T-helper 2 cell (primary cell): Measurements from ENCODE around the gene GANAB.
A peak's percentile ranks its signal among the peaks of the same experiment; 100 is the strongest.
"Not testable (repeated sequence)": the region's sequence is repeated elsewhere in the genome, so short reads cannot be mapped to it uniquely, and the experiment has no call there.

ENCODE experiments used
- DNase-seq, 5 experiments: peaks; one replicate each; pipeline versions ENCODE4 v3.0.0 to v3.0.0-alpha.2; 2012 to 2022

The GANAB gene

DNA sequence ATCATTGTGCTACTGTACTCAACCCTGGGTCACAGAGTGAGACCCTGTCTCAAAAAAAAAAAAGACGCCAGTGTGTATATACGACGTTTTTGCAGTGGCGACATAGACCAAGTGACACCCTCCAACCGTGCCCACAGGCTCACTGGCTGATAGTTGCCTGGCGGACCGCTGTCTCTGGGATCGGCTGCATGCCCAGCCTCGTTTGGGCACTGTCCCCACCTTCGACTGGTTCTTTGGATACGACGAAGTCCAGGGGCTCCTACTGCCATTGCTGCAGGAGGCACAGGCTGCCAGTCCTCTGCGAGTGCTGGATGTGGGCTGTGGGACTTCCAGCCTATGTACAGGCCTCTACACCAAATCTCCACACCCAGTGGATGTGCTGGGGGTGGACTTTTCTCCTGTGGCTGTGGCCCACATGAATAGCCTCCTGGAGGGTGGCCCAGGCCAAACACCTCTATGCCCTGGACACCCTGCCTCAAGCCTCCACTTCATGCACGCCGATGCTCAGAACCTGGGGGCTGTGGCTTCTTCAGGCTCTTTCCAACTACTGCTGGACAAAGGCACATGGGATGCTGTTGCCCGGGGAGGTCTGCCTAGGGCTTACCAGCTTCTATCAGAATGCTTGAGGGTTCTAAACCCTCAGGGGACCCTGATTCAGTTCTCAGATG lies 20.0 kb upstream of the GANAB start:
- DNase-seq, result peak in 1 of 5 experiments; percentile 37

- peak; percentile 21 to 78 (median 54) for DNase-seq
These were observed 19.3 kb upstream of the GANAB start for GRCh38 chr11:62665599-62666258.

DNA sequence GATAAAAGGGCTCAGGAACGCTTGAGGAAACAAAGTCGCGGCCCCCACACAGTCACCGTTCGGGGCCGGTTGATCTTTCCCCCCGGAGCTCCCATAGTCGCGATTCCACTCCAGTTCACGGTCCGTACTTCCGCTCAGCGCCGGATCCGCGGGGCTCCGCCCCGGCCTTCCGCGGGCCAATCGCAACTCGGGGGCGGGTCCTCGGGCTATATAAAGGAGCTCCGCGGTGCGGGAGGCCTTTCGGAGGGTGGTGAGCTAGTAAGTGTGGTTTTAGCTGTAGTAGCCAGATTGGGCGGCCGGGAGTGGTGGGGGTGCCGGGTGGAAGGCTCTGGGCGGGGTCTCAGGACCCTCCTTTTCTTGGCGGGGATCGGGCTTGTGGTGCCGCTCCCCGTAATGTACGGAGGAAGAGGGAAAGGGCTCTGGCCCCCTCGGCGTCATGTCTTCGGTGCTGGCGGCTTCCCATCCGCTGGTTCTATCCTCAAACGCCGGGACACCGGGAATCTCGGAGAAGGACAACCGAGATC lies 18.7 kb upstream of the GANAB start, which contains the start of the genes C11orf98 and CSKMT:
Gene C11orf98, minus strand, starts transcription at position 136 of the 524 bp plus-strand sequence. Its CDS starts 41 bp downstream, at position 95.
Gene CSKMT, plus strand, starts transcription at position 238 of the 524 bp plus-strand sequence. CDS start 568 bp downstream, outside the sequence.
- peak; percentile 88 to 94 (median 93) for DNase-seq

DNA sequence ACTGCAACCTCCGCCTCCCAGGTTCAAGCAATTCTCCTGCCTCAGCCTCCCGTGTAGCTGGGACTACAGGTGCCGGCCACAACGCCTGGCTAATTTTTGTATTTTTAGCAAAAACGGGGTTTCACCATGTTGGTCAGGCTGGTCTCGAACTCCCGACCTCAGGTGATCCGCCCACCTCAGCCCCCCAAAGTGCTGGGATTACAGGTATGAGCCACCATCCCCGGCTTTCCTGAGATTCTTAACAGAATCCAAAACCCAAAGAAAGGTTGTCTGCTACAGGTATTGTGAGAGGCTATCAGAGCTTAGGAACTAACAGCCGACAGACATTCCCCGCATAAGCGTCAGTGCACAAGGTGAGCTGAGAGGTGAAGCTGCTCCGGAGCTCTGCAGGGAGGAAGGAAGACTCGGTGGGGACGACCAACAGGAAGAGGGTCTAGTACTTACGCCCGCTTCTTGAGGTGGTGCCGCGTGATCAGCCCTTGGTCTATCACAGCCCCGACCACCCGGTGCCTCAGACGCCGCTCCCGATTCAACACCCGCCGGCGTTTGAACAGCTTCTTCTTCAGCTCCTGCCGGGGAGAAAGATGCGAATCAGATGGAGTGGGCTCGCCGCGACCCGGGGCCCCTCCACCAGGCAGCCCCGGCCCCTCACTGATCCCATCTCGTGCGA lies 18.1 kb upstream of the GANAB start:
- peak in 3 of 5 experiments; percentile 28 to 82 (median 33) for DNase-seq

GRCh38 chr11:62656796-62657429 lies 10.5 kb upstream of the GANAB start:
- DNase-seq, result no peak

- DNase-seq, result no peak
These were observed 7.9 kb upstream of the GANAB start for GRCh38 chr11:62654297-62654696.

DNA sequence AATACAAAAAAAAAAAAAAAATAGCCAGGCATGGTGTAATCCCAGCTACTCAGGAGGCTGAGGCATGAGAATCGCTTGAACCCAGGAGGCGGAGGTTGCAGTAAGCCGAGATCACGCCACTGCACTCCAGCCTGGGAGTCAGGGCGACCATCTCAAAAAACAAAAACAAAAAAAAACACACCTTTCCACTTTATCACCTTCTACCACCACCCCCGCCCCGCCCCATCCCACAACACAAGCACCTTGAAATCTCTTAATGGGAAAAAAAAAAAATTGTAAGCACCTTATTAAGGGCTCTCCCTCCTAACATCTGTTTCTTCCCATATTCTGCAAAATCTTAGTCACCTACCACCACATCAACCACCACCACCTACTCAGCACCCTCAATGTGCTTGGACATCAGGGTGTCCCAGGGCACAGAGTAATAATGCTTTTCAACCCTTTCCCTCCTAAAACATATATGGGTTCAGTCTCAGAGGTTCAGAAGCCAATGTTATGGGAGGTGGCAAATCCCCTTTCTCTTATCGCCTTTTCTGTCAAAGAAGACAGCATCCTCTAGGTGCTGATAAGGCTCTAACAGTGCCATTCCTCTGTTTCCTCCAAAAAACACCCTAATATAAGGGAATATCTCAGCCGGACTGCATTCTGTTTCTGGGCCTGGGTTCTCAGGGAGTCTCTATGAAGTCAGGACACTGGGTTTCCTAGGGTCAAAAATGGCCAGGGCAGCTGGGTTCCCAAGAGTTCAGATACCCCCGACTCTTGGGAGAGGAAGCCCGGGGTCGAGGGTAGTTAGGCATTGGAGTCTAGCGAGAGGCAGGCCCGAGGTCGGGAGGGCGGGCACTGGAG lies 6.0 kb upstream of the GANAB start:
- DNase-seq, result peak in 1 of 5 experiments; percentile 30

GRCh38 chr11:62650283-62650682 lies 3.9 kb upstream of the GANAB start:
- not testable (repeated sequence) for DNase-seq

DNA sequence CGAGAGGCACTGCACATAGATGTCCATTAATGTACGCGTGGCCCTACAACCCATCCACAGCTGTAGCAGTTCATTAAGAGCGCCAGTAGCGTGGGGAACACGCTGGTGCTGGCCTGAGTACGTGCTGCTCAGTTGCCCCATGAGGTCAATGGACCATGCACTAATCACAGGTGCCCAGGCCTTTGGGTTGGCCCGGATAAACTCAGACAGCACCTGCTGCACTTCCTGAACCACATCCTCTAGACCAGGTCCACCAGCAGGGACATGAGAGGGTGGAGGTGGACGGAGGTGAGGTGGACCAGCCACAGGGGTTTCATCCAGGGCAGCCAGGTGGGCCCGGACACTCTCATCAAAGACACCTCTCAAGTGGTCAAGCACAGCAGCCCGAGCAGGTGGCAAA lies 3.1 kb upstream of the GANAB start:
- no peak for DNase-seq

GRCh38 chr11:62648967-62649364 lies 2.6 kb upstream of the GANAB start:
- DNase-seq, result no peak

GRCh38 chr11:62648185-62648966 lies 2.0 kb upstream of the GANAB start:
- no peak for DNase-seq

GRCh38 chr11:62647609-62648005 lies 1.2 kb upstream of the GANAB start:
- DNase-seq, result no peak

DNA sequence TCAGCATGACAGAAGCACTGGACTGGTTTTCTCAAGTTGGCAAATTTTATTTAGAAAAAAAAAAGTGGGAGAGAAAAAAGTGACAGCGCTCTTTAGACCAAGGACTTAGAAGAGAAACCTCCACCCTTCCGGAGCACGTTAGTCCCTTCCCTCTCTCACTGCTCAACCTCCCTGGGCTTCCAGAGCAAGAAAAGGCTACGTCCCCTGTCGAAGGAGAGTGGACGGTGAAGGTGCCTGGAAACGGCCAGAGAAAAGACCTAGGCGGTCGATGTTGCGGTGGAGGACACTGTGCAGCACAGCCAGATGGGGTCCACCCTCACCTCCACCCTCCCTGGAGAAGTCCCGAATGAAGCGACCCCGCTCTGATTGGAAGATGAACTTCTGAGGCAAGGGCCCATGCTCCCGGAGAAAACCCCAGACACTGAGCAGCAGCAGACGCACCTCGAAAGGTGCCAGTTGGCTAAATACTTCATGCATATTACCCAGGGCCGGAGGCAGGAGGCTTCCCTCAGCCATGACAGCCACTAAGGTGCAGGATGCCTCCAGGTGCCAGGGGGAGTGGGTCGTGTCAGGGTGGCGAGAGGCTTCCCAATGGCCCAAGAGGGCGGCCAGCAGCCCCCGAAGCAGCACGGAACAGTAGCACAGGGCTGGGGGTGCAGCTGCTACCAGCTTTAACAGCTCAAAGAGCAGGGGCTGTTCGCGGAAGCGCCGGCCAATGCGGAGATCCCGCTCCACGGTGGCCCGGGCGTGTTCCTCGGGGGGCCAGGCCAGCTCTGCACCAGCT lies 604 bp upstream of the GANAB start:
- DNase-seq, result no peak

DNA sequence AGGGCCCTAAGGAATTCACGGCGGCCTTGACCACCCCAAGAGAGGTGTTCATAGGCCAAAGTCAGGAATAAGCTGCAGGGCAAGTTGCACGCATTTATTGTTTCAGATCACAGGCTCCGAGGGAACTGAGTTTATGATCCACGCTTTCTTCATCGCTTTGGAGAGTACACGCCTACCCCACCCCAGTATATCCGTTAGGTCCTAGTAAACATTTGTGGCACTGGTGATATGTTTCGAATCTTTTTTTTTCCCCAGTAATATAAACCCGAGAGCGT lies 805 bp downstream of the GANAB start:
- DNase-seq, result peak in 1 of 5 experiments; percentile 22

- no peak for DNase-seq
These were observed 2.2 kb downstream of the GANAB start for GRCh38 chr11:62644220-62644619.

DNA sequence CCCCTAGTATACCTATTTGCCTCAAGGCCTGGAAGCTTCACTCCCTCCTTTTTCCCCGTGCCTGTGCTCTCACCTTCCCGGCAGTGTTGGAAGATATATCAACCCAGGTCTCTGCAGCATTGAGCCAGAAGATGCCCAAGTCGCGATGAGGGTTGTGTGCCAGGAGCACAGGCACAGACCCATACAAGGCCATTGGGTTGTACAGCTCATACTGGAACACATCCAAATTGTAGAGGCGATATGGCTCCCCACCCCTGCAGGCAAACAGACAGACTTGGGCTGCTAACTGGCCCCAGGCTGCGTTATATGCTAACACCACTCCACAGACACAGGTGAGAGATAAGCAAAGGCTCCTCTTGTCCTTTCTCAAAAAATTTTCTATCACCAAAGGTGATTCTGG lies 13.9 kb downstream of the GANAB start:
- DNase-seq, result no peak

GRCh38 chr11:62627713-62628112 lies 18.7 kb downstream of the GANAB start:
- DNase-seq, result peak in 1 of 5 experiments; percentile 20

DNA sequence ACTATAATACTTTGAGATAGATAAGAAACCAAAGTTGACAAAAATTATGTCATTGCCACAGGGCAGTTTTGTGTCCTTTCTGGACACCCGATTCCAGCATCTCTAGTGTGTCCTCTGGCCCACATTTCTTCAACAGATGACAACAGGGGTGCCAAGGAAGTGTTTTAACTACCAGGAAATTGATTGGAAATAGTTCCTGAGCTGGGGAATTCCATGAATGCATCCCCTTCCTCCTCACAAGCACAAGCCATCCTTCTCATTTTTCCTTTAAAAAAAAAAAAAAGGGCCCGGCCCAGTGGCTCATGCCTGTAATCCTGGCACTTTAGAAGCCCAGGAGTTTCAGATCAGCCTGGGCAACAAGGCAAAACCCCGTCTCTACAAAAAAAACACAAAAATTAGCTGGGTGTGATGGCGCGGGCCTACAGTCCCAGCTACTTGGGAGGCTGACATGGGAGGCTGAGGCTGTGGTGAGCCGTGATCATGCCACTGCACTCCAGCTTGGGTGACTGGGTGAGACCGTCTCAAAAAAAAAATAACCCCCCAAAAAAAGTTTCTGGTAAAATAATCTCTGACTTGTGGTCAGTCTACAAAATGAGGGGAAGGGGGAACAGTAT lies 23.8 kb downstream of the GANAB start:
- DNase-seq, result no peak

DNA sequence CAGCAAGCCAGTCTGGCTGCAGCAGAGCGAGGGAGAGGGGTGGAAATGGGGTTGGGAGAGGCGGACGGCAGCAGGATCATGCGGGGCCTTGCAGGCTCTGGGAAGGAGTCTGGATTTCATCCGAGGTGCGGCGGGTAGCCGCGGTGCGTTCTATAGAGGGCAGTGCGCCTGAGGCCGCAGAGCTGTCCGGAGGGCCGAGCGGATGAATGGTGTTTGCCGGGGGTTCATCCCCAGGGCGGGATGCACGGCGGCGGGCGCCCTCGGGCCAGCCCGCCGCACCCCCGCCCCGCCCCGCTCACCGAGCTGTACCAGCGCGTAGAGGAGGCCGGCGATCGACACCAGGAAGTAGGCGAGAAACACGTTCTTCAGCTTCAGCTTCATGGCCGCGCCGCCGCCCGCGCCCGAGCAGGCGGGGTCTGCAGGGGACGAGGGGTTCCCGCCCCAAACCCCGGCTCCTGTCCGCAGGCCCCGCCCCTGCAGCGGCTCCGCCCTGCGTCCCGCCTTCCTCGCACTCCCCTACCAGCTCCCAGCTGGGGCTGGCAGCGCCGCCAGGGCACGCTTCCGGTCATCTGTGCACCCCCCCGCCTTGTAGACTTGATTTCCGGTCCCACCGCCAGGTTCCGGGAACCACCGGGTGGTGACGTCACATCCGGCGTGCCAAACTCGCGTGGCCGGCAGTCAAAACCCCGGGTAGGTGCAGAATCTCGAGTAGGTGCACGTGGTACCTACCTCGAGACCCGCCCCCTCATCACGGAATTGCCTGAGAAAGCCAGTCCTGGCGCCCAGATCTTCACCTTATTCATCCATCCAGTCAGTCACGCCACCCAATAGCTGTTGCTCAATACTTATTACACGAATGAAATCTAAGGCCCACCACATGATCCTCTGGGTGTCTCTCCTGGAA lies 24.6 kb downstream of the GANAB start, which contains the start of gene B3GAT3:
Gene B3GAT3, minus strand, starts transcription at position 420 of the 904 bp plus-strand sequence. Its CDS starts 39 bp downstream, at position 381.
- peak; percentile 89 to 98 (median 97) for DNase-seq
